HG02943 (cell line): ENCODE measurements around the gene KRTAP5-2.
"Not testable (repeated sequence)": the region's sequence is repeated elsewhere in the genome, so short reads cannot be mapped to it uniquely, and the experiment has no call there.

ENCODE experiments used
- ATAC-seq: cut with Tn5 transposase; IDR thresholded peaks from one replicate; pipeline ENCODE4 v1.9.1; 2021; ENCODE audit warnings: mild to moderate bottlenecking, low read depth, moderate library complexity; ENCODE audit not compliant: unreplicated experiment

The KRTAP5-2 gene

DNA sequence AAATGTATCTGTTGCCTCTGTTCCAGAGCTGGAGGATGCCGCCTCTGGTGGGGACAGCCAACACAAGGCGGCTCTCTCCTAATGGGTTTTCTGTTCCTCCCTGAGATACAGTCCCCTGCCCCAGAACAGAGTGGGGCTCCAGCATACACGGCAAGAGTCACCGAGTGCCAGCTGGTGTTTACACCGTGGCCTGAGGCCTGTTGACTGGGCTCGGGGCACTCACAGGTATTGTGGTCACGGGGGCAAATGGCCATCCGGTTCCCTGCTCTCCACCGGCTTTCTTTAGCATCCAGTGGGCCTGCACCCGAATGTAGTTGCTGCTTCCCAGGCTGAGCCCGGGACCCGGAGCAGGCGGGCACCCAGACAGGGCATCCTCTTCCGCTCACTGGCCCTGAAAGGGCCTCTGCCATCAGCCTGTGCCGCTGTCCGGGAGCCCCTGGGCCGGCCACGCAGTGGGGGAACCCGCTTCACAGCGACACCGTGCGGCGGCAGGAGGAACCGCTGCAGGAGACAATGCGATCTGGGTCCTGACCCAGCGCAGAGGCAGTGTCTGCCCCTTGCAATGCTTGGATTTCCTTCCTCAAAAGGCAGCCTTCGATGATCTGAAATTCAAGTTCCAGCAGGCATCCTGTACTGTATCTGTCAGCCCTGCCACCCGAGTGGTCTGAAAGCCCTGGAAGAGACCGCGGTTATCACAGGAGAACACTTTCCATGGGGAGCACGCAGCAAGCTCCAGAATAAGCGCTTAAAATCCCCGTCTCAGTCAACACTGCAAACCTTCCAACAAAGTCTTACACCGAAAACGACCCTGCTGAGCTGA lies 30.6 kb upstream of the KRTAP5-2 start:
- no peak for ATAC-seq

DNA sequence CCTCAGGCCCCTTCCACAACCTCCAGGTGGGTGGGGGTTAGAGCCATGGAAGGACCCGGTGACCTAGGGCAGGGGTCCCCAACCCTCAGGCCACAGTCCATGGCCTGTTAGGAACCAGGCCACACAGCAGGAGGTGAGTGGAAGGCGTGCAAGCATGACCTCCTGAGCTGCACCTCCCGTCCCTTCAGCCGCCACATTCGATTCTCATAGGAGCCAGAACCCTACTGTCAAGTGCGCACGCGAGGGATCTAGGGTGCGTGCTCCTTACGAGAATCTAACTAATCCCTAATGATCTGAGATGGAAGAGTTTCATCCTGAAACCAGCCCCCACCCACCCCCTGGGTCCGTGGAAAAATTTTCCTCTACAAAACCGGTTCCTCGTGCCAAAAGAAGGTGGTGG lies 27.4 kb upstream of the KRTAP5-2 start:
- ATAC-seq: no peak

DNA sequence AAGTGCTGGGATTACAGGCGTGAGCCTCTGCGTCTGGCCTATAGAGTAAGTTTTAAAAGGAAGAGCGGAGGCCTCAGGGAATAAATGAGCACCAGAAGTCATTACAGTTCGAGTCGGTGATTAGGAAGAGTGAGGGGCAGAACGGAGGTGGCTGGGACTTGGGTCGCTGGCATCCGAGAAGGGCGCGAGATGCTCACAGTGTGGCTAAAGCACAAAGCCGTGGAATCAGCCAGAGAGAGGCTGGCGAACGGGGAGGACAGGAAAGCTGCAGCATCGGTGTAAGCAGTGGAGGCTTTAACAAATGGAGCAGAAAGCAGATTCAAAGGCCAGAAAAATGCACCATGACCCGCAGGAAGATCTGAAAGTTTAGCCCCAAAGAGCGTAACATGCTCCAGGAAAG lies 26.5 kb upstream of the KRTAP5-2 start:
- ATAC-seq: no peak

DNA sequence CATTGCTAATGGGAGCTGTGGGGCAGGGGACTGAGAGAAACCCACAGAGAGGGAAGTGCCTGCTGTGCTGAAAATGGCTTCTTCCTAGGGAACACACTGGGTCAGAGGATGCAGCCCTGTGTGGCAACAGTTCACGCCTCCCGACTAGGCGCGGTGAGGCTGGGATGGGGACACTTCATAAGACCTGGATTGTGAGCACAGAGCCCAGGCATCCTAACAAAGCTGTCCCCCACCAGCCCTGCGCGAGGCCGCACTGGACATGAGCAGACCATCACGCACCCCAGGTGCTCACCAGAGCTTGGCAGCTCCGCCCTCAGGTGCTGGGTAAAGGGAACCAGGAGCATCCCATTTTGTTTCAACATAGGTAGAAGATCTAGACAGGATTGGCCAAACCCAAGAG lies 25.6 kb upstream of the KRTAP5-2 start:
- ATAC-seq: no peak

DNA sequence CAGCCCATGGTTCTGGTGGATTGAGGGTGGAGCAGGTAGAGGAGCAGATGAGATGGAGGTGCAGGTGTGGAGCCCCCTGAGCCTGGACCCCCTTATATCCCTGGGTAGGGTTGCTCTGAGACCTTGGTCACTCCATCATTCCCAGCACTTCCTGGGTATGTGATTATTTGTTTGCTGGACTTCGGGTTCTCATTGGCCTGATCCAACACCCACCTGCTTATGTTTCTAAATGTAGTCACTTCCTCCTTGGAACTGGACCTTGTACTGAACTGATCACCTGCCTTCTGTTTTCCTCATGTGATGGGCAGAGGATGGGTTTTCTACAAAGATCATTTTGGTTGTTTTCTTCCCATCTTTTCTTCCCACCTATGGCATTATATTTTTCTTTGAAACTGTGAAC lies 24.0 kb upstream of the KRTAP5-2 start, which contains the start of gene KRTAP5-4:
TSS of gene KRTAP5-4 (minus strand) at position 53 of the 400 bp plus-strand sequence. CDS start at position 8, 45 bp downstream.
- ATAC-seq: no peak

DNA sequence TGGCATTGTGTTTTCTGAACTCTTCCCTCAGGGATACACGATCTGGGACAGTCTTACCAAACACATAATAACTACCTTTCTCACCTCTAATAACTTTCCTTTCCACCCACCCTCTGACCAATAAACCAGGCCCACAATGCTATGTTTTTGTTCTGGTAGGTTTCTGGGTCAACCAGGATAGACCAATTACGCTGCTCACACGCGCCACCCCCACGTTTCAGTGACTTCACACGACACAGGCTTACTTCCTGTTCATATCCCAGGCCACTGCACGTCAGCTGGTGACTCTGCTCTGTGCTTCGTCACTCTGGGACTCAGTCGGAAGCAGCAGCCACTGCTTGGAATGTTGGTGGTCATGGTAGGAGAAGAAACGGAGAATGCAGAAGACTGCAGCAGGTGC lies 21.4 kb upstream of the KRTAP5-2 start:
- no peak for ATAC-seq

DNA sequence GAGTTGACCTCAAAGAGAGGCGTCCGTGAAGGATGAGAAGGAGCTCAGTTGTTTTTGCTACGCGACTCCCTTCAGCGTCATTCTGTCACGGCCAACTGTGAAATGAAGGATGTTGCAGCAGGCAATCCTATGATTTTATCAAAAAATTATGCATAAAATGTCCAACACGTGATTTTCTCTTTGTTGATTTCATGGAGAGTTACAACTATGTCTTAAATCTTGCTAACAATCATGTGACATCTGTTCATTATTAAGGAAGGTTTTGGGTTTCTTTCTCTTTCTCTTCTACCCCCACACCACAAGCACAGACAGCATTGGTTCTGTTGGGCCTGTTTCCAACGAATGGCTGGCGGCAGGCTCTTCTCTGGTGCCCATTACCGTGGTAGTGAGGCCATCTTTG lies 20.1 kb upstream of the KRTAP5-2 start:
- no peak for ATAC-seq

DNA sequence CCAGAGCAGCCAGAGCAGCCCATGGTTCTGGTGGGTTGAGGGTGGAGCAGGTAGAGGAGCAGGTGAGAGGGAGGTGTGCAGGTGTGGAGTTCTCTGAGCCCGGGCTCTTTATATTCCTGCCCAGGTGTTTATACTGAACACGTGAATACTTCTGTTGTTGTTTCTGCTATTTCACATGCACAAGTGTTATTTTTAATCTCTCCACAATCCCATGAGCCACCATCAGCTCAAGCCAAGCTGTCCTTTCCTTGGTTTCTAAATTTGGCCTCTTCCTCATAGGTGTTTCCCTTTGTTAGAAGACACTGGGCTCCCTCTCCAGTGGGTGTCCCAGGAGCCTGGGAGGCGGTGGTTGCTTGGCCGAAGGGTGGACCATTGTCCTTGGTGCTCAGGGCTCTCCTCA lies 10.3 kb upstream of the KRTAP5-2 start, which contains the start of gene KRTAP5-3:
TSS of gene KRTAP5-3 (minus strand) at position 101 of the 400 bp plus-strand sequence. CDS start at position 23, 78 bp downstream.
- no peak for ATAC-seq

DNA sequence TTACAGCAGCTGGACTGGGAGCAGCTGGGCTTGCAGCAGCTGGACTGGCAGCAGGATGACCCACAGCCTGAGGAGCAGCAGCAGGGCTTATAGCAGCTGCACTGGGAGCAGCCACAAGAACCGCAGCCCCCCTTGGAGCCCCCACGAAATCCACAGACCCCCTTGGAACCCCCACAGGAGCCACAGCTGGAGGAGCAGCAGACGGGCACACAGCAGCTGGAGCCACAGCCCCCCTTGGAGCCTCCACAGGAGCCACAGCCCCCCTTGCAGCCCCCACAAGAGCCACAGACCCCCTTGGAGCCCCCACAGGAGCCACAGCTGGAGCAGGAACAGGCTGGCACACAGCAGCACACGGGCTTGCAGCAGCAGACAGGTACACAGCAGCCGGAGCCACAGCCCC lies 9.8 kb upstream of the KRTAP5-2 start:
- ATAC-seq: not testable (repeated sequence)

DNA sequence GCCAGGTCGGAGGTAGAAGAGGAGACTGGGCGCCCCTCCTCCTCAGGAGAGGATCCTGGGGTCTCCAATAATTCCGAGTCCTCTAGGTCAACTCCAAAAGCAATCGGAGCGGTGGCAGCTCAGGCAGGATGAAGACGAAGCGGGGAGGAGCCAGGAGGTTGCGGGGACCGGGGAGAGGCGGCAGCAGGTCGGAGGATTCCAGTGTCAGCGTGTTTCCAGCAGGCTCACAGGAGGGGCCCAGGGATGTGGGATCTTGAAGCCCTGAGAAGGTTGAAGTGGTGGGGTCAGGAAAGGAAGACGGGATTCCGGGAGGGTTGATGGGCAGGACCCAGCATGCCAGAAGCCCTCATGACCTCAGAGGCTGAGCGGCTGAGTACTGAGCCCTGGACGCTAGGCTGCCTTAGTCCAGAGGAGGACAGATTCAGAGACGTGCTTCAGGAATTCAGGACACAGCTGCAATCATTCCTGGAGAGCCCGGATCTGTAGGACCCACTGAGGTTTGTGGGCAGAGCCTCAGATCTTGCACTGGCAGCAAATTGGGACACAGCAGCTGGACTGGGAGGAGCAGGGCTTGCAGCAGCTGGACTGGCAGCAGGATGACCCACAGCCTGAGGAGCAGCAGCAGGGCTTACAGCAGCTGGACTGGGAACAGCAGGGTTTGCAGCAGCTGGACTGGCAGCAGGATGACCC lies 9.2 kb upstream of the KRTAP5-2 start:
- ATAC-seq: not testable (repeated sequence)

DNA sequence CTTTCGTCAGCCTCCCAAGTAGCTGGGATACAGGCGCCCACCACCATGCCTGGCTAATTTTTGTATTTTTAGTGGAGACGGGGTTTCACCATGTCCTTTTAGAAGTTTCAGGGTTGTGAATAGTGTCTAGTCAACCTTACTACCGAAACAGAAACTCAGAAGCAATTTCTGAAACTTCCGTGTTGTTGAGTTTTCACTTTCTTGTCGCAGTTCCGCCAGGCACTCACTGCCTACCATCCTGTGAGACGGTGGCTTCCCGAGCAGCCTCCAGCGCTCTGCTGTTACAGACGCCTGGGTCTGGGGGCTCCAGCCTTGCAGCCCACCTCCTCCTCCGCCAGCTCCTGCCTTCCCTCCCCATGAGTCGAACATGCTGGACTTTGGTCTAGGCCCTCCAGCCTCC lies 7.8 kb upstream of the KRTAP5-2 start:
- peak; percentile 74 for ATAC-seq

DNA sequence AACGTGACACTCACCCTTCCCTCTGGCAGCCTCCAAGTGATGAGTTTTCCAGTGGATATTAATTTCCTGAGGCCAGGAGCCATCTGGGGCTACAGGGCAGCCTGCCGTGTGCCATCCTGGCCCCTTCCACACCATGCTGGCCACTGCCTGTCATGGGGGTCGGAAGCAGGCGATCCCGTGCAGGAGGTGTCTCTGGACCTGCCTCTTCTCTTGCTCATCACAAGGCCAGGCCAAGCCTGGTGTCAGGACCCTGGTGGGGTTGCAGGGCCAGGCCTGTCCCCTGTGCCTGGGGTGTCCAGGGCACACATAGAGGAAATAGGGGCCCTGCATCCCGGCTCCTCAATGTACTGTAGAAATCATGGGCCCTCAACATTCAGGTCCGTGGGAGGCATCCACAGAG lies 6.6 kb upstream of the KRTAP5-2 start:
- ATAC-seq: no peak

DNA sequence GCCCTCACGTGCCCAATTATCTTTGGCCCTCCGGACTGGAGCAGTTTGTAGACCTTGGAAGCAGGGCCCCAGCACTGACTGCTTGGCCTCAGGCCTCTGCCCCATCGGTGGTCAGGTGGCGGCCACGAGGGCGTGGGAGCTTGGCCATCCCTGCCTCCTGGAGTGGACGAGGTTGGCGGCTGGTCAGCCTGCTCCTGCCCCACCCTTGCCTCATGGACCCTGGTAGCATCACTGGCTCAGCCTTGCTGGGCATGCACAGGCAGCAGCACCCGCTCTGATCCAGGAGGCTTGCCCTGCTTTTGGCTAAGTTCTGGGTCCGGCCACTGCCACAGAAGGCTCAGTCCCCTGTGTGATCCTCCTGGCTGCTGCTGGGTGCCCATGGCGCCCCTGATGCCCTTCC lies 6.1 kb upstream of the KRTAP5-2 start:
- no peak for ATAC-seq

DNA sequence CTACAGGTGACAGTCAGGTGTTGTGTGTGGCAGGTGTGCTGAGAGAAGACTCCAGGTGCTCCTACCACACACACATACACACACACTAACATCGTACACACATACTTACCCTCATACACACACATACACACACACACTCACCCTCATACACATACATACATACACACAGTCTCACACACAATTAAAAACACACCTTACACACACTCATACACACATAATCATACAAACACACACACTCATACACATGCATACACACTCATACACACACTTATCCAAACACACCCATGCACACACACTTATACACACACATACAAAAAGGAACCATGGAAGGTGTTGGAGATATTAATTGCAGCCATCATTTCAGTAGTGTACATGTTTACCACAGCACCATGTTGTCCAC lies 5.5 kb upstream of the KRTAP5-2 start:
- no peak for ATAC-seq

DNA sequence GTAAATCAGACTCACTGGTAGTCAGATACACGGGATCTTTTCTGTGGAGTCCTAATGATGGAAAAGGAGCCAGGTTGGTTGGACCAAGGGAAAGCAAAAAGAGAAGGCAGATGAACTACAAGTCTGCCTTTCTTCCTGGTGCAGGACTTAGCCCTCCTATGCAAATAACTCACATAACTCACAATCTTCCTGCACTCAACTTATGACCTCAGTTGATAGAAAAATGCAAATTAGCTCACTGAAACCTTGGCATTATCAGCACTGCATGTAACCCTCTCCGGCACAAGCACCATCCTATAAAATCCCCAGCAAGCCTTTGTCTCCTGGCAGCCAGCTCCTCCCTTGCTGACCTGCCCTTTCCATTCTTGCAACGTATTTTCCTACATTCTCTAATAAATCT lies 3.6 kb upstream of the KRTAP5-2 start:
- ATAC-seq: not testable (repeated sequence)

DNA sequence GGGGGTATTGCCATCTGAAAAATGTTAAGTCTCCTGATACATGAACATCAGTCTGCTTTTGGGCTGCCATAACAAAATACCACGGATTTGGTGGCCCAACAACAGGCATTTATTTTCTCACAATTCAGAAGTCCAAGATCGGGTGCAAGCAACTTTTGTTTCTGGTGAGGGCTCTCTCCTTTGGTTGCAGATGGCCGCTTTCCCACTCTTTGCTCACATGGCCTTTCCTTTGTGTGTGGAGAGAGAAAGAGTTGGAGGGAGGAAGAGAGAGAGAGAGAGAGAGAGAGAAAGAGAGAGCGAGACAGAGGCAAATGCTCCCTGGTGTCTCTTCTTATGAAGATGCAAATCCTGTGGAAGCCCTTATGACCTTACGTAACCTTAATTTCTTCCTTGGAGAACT lies 2.5 kb upstream of the KRTAP5-2 start:
- no peak for ATAC-seq

DNA sequence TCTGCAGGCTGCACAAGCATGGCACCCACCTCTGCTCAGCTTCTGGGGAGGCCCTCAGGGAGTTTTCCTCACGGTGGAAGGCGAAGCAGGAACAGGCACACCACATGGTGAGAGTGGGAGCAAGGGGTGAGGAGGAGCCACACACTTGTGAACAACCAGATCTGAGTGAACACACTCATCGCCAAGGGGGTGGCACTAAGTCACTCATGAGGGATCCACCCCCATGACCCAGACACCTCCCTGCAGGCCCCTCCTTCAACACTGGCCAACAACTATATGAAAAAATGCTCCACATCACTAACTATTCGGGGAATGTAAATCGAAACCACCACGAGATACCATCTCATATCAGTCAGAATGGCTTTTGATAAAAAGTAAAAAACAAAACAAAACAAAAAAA lies 722 bp upstream of the KRTAP5-2 start:
- no peak for ATAC-seq

DNA sequence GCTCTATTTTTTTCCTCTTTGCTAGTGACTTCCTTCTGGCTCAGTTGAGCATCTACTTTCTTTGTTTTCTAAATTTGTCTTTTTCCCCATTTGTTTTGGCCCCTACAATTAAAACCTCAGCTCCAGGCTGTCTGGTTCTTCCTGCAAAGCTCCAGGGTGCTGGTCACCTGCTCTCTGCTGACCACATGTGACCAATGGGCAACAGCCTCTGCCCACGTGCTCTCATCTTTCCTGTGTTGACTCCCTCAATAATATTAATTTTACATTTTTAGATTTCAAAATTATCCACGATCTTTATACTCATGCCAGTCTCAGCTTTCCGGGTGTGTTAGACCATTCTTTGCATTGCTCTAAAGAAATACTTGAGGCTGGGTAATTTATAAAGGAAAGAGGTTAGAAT lies 312 bp upstream of the KRTAP5-2 start:
- ATAC-seq: not testable (repeated sequence)

DNA sequence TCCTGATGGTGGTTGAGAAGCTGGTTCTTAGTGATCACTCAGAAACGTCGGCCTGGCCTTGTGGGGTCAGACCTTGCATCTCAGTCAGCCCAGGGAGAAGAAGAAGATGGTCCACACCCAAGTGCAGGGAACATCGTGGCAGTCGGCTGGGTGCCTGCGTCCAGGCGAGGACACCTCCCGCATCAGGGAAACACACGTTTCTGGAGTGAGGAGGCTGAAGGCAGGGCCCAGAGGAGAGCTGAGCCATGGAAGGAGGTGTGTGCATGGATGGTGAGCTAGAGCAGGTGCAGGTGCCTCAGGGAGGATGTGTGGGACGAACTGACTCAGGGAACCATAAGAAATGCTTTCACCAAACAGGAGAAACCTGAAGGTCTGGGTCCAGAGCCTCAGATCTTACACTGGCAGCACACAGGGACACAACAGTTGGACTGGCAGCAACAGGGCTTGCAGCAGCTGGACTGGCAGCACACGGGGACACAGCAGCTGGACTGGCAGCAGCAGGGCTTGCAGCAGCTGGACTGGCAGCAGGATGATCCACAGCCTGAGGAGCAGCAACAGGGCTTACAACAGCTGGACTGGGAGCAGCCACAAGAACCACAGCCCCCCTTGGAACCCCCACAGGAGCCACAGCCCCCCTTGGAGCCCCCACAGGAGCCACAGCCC lies 632 bp downstream of the KRTAP5-2 start:
- no peak for ATAC-seq

DNA sequence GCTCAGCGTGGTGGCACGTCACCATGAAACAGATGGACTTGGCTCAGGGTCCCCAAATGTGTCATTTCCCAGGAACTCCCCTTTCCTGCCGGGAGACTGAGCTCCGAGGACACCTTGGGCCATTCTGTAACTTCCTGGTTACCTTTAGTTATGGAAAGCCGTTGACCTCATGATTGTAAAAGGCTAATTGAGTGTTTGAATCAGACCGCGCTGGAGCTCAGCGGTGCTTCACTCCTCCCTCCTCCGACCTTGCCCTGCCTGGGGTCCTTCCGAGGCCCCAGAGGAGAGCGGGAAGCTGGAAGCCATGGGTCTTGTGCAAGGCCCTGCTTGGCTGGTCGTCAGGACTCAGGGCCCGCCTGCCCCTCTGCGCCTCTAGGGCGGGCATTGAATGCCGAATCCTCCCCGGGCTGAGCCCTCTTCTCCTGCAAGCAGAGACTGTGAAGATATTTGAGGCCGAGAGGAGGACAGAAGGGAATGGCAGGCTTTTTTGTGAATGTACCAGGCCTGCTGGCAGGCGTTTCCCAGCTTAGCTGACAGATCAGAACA lies 1.4 kb downstream of the KRTAP5-2 start:
- ATAC-seq: not testable (repeated sequence)

DNA sequence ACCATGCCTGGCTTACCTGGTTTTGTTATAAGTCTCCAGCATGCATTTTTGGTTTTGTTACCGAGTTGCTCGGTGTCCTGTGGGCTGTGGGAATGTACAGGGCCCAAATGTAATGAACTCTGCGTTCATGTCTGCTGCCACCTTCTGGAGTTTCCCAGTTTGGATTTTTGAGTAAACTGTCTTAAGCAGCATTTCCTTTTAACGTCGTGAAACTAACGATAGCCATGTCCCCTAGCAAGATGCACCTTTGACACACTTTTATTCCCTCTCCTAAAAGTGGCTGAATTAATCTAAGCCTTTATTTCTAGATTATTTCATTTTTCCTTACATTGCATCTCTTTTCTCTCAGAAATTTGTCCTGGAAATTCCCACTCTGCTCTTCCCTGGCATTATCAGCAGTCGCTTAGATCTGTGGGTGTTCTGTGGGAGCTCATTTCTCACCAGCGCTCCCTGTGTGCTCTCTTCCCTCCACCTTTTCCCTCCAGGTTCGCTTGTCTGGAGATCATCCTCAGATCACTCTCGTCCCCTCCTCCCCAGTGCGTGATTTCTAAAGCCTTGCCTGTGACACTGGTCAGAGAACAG lies 2.0 kb downstream of the KRTAP5-2 start:
- ATAC-seq: not testable (repeated sequence)
